Fibroblast of upper back skin (primary cell): ENCODE results near the gene FAM168B.

ENCODE experiments used
- DNase-seq: peaks from one replicate; pipeline ENCODE4 v3.0.0-alpha.2; 2013

The FAM168B gene

DNA sequence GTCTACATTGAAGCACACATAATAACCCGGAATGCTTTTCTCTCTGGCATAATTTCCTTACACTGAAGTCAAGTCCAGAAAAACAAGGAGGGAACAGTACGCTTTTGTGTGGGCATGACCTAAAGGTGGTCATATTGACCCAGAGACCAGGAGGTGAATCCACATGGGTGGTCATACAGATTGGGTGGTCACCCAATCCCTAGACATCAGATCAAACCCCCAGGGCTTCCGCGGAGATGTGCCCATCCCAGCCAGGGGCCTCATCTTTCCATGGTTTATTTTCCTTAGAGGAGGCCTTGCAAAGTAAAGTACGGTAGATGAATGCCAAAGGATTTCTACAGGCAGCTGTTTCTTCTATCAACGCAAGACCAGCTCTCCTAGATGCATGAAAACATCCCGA, 38.8 kb downstream of the FAM168B start:
- DNase-seq, result no peak

DNA sequence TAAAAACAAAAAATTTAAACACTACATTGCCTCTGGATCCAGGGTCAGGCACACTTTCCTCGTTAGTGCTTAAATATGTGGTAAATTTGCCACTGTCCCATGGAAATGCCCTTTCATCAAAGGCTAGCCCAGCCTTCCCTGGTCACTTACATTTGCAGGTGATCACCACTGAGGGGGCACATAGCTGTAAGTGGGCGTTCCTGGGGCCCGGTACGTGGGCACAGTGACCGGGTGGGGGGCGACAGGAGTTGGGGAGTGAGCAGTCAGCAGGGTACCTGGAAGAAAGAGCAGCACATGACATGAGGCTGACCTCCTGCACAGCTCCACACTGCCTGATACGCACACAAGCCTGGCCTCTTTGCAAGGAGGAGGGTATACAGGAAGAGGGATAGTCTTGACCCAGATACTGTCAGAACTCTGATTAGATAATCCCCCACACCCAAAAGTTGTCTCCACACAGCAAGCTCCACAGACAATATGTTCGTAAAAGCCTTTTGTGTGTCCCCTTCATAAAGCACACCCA, 40.5 kb downstream of the FAM168B start:
- DNase-seq, result no peak

DNA sequence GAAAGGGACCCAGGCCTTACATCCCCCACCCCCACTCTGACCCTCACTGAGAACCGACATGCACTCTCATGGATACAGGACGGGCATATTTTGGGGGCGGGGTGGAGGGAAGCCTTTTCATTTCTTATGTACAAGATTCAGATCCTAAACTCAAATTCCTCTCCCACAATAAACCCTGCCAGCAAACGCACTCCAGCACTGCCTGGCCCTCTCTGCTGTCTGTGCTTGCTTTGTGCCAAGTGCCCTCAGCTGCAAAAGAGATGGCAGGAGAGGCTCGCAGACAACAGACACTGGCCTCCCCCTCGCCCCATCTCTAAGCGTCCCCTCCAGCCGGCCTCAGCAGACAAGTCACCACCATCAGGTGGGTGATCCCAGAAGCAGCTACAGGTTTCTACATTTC, 42.4 kb downstream of the FAM168B start:
- DNase-seq, result no peak

DNA sequence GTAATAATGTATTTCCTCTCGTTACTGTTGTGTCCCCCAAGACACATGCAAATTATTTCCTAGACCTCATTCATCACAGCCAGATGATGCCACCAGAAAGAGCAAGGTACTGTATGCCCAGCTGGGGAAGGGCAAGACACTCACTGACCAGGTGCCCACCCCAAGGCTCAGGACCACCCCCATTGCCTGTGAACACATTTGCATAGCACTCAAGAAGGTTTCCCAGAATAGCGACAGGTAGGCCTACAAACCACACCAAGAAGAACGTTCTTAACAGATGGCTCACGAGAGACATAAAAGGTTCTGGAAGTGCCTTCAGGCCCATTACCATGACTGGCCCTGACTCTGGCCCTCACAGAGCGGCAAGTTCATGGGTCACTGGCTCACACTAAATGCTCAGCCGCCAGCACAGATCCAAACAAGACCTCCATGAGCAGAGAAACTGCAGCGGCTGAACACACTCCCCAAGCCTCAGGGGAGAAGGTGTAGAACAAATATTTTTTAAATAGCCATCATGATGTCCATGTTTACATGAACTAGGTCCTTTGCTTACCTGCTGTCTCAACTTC, 44.0 kb downstream of the FAM168B start:
- no peak for DNase-seq

DNA sequence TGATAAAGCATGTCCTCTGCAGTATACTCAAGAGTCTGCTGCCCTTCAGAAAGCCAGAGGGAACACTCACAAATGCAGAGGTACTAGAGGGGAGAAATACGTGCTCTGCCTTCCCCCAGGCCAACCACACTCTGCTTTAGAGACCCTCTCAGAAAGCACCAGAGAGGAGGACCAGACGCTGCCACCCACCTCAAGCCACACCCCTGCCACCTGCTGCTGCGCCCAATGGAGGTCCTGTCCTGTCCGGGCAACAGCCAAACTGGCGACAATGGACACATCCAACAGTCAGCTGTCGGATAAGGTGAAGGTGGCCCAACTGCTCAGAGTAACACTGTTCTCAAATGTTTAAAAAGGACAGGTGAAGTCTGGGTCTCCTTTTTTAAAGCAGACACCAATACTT, 44.6 kb downstream of the FAM168B start:
- no peak for DNase-seq

DNA sequence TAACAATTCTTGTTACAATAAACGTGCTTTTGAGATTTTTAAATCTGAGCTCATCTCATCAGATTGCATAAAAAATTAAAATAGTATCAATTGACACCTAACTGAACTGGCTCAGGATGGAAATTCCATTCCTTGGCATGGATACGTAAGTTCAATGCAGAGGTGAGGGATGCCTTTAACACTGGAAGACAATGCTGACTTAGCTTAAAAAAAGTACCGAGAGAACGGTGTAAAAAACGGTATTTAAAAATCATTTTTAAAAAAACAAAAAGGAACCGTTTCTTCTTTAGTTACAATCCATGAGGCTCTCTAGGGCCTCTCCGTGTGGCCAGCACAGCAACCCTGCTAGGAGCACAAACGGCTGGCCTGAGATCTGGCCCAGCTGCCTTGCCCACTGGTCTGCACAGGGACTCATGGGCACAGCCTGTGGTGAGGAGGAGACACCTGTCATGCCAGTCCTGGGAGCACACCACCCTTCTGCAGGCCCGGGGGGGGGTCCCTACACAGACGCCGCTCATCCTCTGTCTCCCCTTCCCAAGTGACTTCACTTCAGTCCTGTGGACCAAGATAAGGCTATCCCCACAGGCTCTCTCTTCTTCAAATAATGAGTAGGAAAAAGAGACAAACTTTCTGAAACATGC, 45.2 kb downstream of the FAM168B start:
- no peak for DNase-seq

DNA sequence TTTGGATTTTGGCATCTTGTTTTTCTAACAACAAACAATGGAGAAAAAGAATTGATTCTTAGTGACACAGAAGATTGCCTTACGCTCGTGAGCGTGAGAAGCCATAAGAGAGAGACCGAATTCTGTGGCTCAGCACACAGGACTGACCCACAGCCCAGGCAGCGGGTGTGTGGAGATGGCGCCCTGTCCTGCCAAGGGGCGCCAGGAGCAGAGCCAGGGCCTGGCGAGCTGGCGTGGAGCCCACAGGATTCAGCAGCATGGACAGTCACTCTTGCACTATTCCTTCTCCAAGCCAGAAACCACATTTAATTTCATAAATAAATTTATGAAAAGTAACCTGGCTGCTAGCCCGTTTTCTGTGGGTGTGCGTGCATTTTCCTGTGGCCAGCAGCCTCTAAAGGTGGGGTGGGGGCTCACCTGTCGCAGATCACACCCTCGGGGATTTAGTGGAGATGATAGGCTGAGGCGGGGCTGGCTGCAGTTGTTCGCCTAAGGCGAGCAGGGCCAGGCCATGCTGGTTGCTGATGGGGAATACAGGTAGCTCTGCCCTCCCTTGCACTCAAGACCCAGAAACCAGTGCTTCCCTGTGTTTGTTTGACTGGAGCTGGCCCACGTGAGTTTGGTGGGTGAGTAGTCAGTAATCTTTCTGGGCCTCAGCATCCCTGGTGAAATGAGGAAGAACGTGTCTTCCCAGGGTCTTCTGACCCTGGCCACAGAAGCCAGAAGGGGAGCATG, 46.2 kb downstream of the FAM168B start:
- DNase-seq, result no peak

DNA sequence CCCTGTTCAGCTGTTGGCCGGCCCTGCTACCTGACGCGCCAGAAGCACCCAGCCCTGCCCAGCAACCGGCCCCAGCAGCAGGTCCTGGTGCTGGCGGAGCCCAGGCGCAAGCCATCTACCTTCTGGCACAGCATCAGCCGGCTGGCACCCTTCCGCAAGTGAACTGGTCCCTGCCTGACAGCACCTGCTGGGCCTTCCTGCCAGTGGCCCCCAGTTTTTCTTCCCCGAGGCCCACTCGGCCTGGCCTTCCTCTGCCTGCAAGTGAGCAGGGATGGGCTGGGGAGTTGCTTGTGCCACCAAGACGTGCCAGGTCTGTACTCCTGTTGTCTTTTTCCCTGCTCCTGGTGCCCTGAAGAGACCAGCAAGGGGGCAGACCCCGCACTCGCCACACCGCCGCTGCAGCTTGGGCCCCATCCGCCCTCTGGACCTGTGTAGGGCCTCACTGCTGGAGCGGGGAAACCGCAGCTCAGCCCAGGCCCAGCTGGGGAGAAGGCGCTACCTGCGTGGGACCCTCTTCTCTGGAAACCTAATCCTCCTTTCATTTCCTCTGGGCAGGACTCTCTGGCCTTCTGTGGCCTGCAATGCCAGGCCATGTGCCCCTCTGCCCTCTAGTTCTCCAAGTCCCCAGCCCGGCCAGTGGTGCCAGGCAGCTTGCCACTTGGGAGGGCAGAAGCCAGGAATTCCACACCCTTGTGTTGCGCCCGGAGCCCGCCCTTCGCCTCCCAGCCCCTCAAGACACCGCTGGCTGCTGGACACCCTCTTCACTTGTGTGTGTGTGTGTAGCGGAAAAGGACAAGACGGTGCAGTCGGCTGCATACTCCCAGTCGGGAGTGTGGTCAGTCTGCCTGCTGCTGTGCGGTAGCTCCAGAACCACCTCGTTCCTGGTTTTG, 47.0 kb downstream of the FAM168B start:
- no peak for DNase-seq

DNA sequence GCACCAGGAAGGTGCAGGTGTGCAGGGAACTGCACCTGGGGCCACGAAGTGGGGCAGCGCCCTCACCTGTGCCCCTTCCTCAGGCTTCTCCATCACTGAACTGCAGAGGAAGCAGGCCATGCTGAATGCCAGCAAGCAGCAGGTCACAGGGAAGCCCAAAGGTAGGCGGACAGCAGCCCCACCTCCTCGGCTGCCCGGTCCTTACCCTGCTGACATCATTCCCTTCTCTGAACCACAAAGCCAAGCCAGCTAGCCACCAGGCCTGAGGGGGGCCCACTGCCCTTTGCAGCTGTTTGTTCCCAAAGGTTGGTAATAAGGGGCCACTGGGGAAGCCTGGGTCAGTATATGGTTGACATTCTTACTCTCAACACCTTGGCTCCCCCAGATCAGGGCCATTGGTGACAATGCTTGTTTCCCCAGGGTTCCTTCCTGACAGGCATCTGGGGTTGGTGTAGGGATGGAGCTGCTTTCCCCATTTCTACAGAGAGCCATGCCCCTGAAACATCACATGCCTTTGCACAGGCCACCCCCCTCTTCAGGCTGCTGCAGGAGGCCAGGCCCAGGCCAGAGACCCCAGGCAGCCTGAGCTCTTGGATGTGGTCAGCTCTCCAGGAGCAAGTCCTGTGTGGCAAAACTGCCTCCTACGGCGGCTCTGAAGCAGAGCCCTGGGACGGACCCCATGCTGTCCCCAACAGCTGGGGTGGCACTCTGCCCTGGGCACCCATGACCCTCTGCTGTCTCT, 47.8 kb downstream of the FAM168B start:
- no peak for DNase-seq

DNA sequence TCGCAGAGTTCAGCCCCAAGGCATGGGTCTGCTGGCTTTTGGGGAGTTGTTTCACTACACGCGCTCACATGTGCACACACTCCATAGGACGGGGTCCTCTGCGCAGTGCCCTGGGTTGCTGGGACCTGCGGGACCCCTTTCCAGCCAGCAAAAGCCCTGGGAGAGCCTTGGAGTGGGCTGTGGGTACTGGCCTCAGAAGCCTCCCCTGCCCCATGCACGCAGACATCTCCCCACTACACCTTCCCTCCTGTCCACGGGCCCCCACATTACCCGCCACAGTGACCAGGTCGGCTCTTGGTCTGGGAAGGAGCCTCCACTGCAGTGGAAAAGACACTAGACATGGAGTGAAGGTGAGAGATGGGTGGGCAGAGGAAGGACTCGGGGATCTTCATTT, 48.5 kb downstream of the FAM168B start:
- no peak for DNase-seq

DNA sequence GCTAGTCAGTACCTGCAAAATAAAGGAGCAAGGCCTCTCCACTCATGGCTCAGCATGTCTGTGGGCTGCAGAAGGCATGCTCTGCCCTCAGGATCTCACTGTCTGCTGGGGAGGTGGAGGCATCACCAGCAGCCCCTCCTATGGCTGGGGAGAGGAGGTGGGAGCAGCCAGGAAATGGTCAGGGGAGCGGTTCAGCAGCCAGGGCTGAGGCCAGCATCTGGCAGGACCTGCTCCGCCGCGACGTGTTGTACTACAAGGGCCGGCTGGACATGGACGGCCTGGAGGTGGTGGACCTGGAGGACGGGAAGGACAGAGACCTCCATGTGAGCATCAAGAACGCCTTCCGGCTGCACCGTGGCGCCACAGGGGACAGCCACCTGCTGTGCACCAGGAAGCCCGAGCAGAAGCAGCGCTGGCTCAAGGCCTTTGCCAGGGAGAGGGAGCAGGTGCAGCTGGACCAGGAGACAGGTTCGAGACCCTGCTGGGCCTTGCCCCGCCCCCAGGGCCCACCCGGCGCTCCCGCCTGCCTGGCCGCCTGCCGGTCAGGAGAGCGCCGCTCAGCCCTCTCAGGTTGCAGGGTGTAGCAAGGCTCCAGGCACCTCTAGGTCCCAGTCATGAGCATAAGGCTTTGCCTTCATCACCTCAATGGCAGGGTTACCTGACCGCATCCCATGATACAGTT, 49.0 kb downstream of the FAM168B start:
- DNase-seq, result no peak

DNA sequence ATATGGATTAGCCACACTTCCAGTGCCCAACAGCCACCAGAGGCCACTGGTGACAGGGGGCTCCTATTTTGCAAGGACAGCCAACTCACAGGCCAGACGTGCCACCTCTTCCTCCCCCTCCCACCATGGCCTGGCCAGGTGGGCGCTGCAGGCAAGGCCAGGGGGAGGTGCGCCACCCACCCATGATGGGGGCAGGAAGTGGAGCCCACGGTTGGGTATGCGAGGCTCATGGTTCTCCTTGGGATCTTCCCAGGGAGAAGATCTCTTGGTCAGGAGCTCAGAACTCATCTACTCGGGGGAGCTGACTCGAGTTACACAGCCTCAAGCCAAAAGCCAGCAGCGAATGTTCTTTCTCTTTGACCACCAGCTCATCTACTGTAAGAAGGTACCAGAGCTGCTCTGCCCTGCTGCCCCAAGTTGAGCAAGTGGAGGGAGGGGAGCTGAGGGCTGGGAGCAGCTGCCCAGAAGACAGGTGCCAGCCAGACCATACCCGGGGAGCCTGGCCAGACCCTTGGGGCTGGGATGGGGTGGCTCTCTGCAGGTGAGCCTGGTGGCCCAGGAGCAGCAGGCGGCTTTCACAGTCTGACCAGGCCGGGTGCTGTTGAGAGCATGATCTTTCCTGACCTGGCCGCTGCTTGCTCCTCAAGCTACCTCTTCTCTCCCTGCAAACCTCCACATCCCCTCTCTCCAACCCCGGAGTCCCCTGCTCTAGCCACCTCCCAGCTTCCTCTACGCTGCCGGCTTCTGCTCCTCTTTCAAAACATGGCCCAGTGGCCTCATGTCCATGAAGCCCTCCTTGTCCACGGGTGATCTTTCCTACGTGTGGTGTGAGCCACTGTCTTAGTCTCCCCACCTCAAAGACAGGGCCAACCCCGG, 49.8 kb downstream of the FAM168B start:
- DNase-seq, result no peak

DNA sequence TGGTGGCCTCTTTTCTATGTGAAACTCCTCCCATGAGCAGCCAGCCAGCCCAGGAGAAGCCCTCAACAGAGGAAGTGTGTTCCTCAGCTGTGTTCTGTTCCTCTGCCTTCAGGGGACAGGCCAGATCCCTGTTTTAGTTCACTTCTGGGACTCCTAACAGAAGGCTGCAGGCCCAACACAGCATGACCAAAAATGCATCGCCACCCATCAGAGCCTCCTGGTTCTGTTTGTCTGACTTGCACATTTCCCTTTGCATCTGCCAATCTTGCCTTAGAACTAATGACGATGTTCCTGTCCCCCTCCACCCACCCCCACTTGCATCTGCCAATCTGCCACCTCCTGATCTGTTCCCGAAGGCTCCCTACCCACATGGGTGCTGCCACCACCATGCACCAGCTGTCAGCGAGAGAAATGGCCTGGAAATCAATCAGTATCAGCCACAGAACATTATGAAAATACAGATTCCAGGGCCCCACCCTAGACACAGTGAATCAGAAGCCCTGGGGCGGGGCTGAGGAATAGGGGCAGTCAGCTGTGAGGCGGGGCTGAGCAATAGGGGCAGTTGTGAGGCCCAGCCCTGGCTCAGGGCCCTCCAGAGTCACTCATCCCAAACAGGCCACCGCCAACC, 51.0 kb downstream of the FAM168B start:
- no peak for DNase-seq

DNA sequence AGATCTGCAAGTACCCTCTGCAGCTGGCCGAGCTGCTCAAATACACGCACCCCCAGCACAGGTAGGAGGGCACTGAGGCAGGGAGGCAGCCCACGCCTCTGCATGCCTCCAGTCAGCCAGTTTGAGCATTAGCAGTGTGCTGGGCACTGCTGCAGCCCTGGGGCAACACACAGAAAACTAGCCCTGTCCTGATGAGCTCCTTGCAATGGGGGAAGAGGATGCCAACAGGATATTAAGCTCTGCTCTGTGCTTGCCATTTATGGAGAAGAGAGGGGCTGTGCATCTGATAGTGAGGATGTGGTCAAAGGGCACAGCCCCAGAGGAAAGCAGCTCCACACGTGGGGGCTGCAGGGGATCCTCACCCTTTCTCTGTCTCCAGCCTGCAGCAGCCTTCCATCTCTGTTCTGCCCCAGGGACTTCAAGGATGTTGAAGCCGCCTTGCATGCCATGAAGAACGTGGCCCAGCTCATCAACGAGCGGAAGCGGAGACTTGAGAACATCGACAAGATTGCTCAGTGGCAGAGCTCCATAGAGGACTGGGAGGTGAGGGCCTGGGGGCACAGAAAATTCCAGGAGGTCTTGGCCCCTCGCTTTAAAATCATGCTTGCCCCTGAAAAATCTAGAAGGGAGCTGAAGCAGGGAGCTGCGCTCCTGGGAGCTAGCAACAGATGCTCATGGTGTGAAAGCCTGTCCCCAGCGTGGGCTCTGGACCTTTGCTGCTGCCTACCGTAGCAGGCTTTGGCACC, 51.7 kb downstream of the FAM168B start:
- DNase-seq, result no peak

DNA sequence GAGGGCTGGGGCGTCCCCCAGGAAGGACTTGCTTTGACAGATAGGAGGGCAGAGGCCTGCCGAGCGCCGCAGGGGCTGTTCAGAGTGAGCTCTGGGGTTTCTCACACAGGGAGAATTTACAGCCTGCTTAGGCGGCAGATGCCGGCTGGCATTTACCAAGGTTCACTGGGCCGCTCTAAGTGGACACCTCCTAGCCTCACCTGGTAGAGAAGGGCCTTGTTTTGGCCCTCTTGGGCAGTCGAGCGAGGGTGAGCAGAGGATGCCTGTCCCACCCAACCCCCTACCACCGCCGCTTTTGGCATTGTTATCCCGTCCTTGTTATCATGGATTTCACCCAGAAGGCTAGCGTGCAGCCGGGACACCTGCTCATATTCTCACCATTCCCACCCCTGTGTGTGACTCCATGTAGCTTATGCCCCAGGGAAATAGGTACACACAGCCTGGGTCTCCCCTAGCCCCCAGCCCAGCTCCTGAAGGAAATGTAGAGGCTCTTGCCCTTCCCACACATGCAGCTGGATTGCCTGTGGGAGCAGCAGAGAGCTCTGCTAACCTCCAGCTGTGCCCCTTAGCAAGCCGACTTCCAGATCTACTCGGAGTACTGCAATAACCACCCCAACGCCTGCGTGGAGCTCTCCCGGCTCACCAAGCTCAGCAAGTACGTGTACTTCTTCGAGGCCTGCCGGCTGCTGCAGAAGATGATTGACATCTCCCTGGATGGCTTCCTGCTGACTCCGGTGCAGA, 52.4 kb downstream of the FAM168B start:
- DNase-seq, result no peak

DNA sequence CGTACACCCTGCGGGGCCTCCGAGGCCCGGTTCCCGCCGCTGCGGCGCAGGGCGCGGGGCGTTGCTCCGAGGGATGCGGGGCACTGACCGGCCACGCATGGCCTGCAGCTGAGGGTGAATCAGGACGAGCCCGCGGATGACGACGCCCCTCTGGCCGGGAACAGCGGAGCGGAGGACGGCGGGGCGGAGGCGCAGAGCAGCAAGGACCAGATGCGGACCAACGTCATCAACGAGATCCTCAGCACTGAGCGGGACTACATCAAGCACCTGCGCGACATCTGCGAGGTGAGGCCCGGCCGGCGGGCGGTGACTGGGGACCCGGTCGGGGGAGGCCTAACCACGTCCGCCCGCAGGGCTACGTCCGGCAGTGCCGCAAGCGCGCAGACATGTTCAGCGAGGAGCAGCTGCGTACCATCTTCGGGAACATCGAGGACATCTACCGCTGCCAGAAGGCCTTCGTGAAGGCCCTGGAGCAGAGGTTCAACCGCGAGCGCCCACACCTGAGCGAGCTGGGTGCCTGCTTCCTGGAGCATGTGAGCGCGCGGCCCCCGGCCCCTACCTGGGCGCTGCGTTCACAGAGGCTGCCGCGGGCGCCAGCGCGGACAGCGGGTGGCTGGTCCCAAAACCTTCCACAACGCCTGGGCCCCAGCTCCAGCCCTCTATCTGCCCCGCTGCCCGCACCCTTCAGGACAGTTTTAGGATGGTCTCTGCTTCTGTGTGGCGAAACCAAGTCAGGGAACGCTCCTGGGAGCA, 53.2 kb downstream of the FAM168B start:
- no peak for DNase-seq

DNA sequence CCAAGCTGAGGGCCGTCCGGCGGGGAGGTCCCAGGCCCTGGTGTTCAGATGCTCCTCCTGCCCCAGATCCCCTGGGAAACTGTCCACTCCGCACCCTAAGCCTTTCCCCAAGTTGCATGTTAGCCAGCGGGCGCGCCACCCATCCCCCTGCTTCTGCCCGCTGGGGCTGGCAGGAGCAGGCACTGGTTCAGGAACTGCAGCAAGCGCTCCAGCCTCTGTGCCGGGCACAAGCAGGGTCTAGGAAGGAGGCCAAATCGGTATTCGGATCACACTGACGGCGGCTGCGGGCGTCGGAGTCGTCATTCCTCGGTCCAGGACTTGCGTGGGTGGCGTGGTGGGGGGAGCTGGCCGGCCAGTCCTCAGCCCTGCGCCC, 53.7 kb downstream of the FAM168B start:
- DNase-seq, result no peak

DNA sequence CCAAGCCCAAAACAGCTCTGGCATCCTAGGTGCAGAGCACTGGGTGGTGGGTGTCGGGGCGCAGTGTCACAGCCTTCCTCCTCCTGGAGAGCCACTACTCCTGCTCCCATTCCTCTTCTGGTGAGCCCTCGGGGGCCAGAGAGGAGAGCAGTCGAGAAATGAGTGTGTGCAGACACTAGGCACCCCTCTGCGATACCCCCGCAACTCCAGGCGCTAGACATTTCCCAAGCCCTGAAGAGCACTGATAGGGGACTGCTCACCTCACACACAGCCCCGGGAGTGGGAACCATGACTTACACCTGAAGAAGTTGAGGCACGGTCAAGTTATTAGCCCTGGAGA, 54.2 kb downstream of the FAM168B start:
- DNase-seq, result no peak
